HL-60 (cell line): ENCODE data around the gene MTG2.

Source experiments
- DNase-seq, 2 experiments: peaks; one replicate each; pipeline ENCODE4 v3.0.0-alpha.2; 2010 to 2020; ENCODE audit warnings: low read depth in 1 of 2, low spot score in 1 of 2
- H3K27ac ChIP-seq: fragments of 250-450 bp; sonication (Bioruptor Pico); replicated peaks from 2 replicates; pipeline ENCODE4 v1.5.1; 2020; ENCODE audit warnings: mild to moderate bottlenecking, moderate library complexity
- H3K27me3 ChIP-seq: fragments of 250-450 bp; sonication (Bioruptor Pico); 2 replicates; pipeline ENCODE4 v1.5.1; 2021; ENCODE audit warnings: mild to moderate bottlenecking, moderate library complexity; ENCODE audit not compliant: insufficient read depth, poor library complexity, severe bottlenecking
- H3K4me3 ChIP-seq: replicated peaks from 2 replicates; pipeline ENCODE4 v1.5.1; 2011; ENCODE audit warnings: mild to moderate bottlenecking, control low read depth, low read length; ENCODE audit not compliant: insufficient read depth
- CTCF ChIP-seq: IDR thresholded peaks from one replicate; pipeline ENCODE4 v1.5.1; 2011; ENCODE audit warnings: low read length, control low read depth, inconsistent platforms; ENCODE audit not compliant: insufficient read depth
- GABPA ChIP-seq: IDR thresholded peaks from 2 replicates; pipeline ENCODE4 v1.6.1; 2012; ENCODE audit warnings: low read depth
- POLR2AphosphoS5 ChIP-seq: IDR thresholded peaks from 2 replicates; pipeline ENCODE4 v1.6.1; 2012; ENCODE audit warnings: low read depth
- SPI1 ChIP-seq: IDR thresholded peaks from 2 replicates; pipeline ENCODE4 v1.6.1; 2012; ENCODE audit warnings: low read depth, mild to moderate bottlenecking, borderline replicate concordance
- TF ChIP-seq, protein P1 (sequence below): IDR thresholded peaks from 2 replicates; pipeline ENCODE4 v1.6.1; 2012; ENCODE audit warnings: low read depth; ENCODE audit not compliant: insufficient replicate concordance

Gene MTG2

GRCh38 chr20:62175711-62176110, 7.1 kb upstream of the MTG2 start:
- no peaks in the 10 kb centered on the region for H3K27me3 ChIP-seq
- DNase-seq: no peak
- TF ChIP-seq POLR2AphosphoS5 (no peak), CTCF (no peak), SPI1 (no peak), GABPA (no peak)
- TF ChIP-seq, protein P1, sequence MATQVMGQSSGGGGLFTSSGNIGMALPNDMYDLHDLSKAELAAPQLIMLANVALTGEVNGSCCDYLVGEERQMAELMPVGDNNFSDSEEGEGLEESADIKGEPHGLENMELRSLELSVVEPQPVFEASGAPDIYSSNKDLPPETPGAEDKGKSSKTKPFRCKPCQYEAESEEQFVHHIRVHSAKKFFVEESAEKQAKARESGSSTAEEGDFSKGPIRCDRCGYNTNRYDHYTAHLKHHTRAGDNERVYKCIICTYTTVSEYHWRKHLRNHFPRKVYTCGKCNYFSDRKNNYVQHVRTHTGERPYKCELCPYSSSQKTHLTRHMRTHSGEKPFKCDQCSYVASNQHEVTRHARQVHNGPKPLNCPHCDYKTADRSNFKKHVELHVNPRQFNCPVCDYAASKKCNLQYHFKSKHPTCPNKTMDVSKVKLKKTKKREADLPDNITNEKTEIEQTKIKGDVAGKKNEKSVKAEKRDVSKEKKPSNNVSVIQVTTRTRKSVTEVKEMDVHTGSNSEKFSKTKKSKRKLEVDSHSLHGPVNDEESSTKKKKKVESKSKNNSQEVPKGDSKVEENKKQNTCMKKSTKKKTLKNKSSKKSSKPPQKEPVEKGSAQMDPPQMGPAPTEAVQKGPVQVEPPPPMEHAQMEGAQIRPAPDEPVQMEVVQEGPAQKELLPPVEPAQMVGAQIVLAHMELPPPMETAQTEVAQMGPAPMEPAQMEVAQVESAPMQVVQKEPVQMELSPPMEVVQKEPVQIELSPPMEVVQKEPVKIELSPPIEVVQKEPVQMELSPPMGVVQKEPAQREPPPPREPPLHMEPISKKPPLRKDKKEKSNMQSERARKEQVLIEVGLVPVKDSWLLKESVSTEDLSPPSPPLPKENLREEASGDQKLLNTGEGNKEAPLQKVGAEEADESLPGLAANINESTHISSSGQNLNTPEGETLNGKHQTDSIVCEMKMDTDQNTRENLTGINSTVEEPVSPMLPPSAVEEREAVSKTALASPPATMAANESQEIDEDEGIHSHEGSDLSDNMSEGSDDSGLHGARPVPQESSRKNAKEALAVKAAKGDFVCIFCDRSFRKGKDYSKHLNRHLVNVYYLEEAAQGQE: no peak
- H3K27ac ChIP-seq: no peak overlapping the region
- H3K4me3 ChIP-seq: no peak overlapping the region

GRCh38 chr20:62176866-62177265, 6.0 kb upstream of the MTG2 start:
- no peak overlapping the region for H3K4me3 ChIP-seq
- DNase-seq: no peak
- H3K27ac ChIP-seq: no peak overlapping the region
- no peaks in the 10 kb centered on the region for H3K27me3 ChIP-seq
- no peak for TF ChIP-seq POLR2AphosphoS5
- no peak for TF ChIP-seq GABPA
- TF ChIP-seq CTCF: no peak
- TF ChIP-seq, protein P1: no peak

DNA sequence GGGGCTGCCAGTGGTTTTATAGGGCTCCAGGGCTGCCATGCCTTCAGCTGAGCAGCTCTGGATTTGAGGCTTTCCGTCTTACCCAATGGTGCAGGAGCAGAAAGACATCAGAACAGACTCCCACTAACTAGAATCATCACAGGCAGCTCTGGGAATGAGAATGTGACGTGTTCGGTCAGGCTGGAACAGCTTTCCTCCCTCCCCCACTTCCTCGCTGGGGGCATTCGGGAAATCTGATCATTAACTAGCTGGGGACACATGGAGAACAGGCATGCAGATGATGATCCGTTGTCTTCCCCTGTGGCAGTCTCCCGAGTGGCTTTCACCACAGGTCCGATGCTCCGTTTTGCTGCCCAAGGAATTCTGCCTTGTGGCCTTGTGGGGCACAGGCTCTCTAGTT, 5.5 kb upstream of the MTG2 start:
- Histone ChIP-seq H3K4me3 (no peak overlapping the region), H3K27ac (no peak overlapping the region), H3K27me3 (no peaks in the 10 kb centered on the region)
- TF ChIP-seq POLR2AphosphoS5 (no peak), GABPA (no peak)
- DNase-seq: no peak

- TF ChIP-seq GABPA (no peak), SPI1 (no peak), CTCF (no peak), POLR2AphosphoS5 (no peak)
- TF ChIP-seq, protein P1: no peak
- H3K27ac ChIP-seq: no peak overlapping the region
- no peak overlapping the region for H3K4me3 ChIP-seq
- H3K27me3 ChIP-seq: no peaks in the 10 kb centered on the region
- no peak for DNase-seq
These were observed 4.3 kb upstream of the MTG2 start for GRCh38 chr20:62178316-62179161.
